Activated CD4-positive, alpha-beta T cell treated with anti-CD3 and anti-CD28 coated beads, Interleukin-2, amount 10 ng/mL, durations not matched to agents 24 days and 14 days (primary cell): Measurements from ENCODE around the gene KNG1. TPM values are rescaled to one million over a fixed set of nuclear protein-coding genes. Genes with fewer than 3 reads are reported as not detected.

Source experiments
- DNase-seq: peaks from one replicate; pipeline ENCODE4 v3.0.0; 2022
- H3K27ac Mint-ChIP-seq: one replicate; pipeline ENCODE4 v1.8.0; 2022; ENCODE audit warnings: mild to moderate bottlenecking, mixed read lengths
- H3K27me3 Mint-ChIP-seq: one replicate; pipeline ENCODE4 v1.8.0; 2022; ENCODE audit warnings: mixed read lengths
- H3K36me3 Mint-ChIP-seq: one replicate; pipeline ENCODE4 v1.8.0; 2022; ENCODE audit warnings: low read depth, mild to moderate bottlenecking, mixed read lengths
- H3K4me1 Mint-ChIP-seq: one replicate; pipeline ENCODE4 v1.8.0; 2021; ENCODE audit warnings: mixed read lengths
- H3K4me3 Mint-ChIP-seq: one replicate; pipeline ENCODE4 v1.8.0; 2022; ENCODE audit warnings: mild to moderate bottlenecking, moderate library complexity, mixed read lengths
- H3K9me3 Mint-ChIP-seq: one replicate; pipeline ENCODE4 v1.8.0; 2021; ENCODE audit warnings: mixed read lengths
- intact Hi-C: fragments of 100-400 bp; cut with micrococcal nuclease; formaldehyde crosslinking; loops from one replicate; pipeline ENCODE4 v1.15.1; 2023
- total RNA-seq: library from RNA; stranded (reverse); gene quantifications from 2 replicates; pipeline ENCODE4 v1.2.3, GENCODE V29; 2022

The KNG1 gene
- total RNA-seq, 1 donor from 2014 or later, result not detected

- Mint-ChIP-seq H3K27me3 (peaks cover 3% of the 10 kb centered on the region), H3K4me1 (peaks cover 9% of the 10 kb centered on the region), H3K36me3 (no peaks in the 10 kb centered on the region), H3K27ac (peak overlapping the region; percentile 97), H3K9me3 (no peaks in the 10 kb centered on the region), H3K4me3 (peak overlapping the region; percentile 90)
- peak; percentile 88 for DNase-seq
- intact Hi-C loops, result loop anchor here (1.0 to 5.0 kb wide), 2 partner anchors 10 to 34 kb away; partner anchors contain the start of genes EIF4A2 and RFC4
These were observed 55.7 kb downstream of the KNG1 start for GRCh38 chr3:186772701-186773417.

GRCh38 chr3:186775999-186776398 lies 58.8 kb downstream of the KNG1 start:
- H3K4me3 Mint-ChIP-seq, result no peak overlapping the region
- peaks cover 9% of the 10 kb centered on the region for H3K4me1 Mint-ChIP-seq
- DNase-seq, result no peak
- intact Hi-C loops, result no loop called here
- no peaks in the 10 kb centered on the region for H3K36me3 Mint-ChIP-seq
- H3K27ac Mint-ChIP-seq, result no peak overlapping the region
- H3K27me3 Mint-ChIP-seq, result peaks cover 3% of the 10 kb centered on the region
- H3K9me3 Mint-ChIP-seq, result no peaks in the 10 kb centered on the region

GRCh38 chr3:186779204-186779603 lies 62.0 kb downstream of the KNG1 start:
- H3K4me1 Mint-ChIP-seq, result peaks cover 11% of the 10 kb centered on the region
- no peak overlapping the region for H3K4me3 Mint-ChIP-seq
- H3K36me3 Mint-ChIP-seq, result peaks cover 12% of the 10 kb centered on the region
- intact Hi-C loops, result no loop called here
- H3K9me3 Mint-ChIP-seq, result peaks cover 4% of the 10 kb centered on the region
- peaks cover 6% of the 10 kb centered on the region for H3K27me3 Mint-ChIP-seq
- H3K27ac Mint-ChIP-seq, result no peak overlapping the region
- DNase-seq, result no peak

- intact Hi-C loops, result loop anchor here (1.0 to 10.0 kb wide), 8 partner anchors 10 to 846 kb away; partner anchors contain the start of genes AHSG, DNAJB11, RFC4 and ST6GAL1
- peak overlapping the region; percentile 100 for H3K4me3 Mint-ChIP-seq
- DNase-seq, result no peak
- H3K36me3 Mint-ChIP-seq, result peaks cover 45% of the 10 kb centered on the region
- H3K27me3 Mint-ChIP-seq, result peaks cover 3% of the 10 kb centered on the region
- peaks cover 6% of the 10 kb centered on the region for H3K9me3 Mint-ChIP-seq
- peak overlapping the region; percentile 100 for H3K27ac Mint-ChIP-seq
- peaks cover 31% of the 10 kb centered on the region for H3K4me1 Mint-ChIP-seq
These were observed 65.4 kb downstream of the KNG1 start for GRCh38 chr3:186782542-186783057.

GRCh38 chr3:186783058-186783730 lies 66.0 kb downstream of the KNG1 start, which contains the start of gene EIF4A2:
Gene EIF4A2, plus strand, starts transcription at chr3:186783577. Its CDS starts 34 bp downstream, at chr3:186783611.
- Mint-ChIP-seq H3K27me3 (peaks cover 3% of the 10 kb centered on the region), H3K4me1 (peaks cover 36% of the 10 kb centered on the region), H3K4me3 (peak within 1 kb of the TSS; percentile 100), H3K27ac (peak within 1 kb of the TSS; percentile 100), H3K36me3 (peaks cover 51% of the 10 kb centered on the region), H3K9me3 (peaks cover 6% of the 10 kb centered on the region)
- peak; percentile 97 for DNase-seq
- intact Hi-C loops, result loop anchor here (1.0 to 10.0 kb wide), 8 partner anchors 11 to 846 kb away; partner anchors contain the start of genes AHSG, DNAJB11, RFC4 and ST6GAL1

GRCh38 chr3:186783731-186784515 lies 66.8 kb downstream of the KNG1 start:
- peaks cover 3% of the 10 kb centered on the region for H3K27me3 Mint-ChIP-seq
- peaks cover 6% of the 10 kb centered on the region for H3K9me3 Mint-ChIP-seq
- H3K4me3 Mint-ChIP-seq, result peak overlapping the region; percentile 100
- H3K27ac Mint-ChIP-seq, result peak overlapping the region; percentile 100
- peak; percentile 95 for DNase-seq
- H3K36me3 Mint-ChIP-seq, result peaks cover 58% of the 10 kb centered on the region
- peaks cover 43% of the 10 kb centered on the region for H3K4me1 Mint-ChIP-seq
- intact Hi-C loops, result loop anchor here (1.0 to 10.0 kb wide), 8 partner anchors 12 to 847 kb away; partner anchors contain the start of genes AHSG, DNAJB11, RFC4 and ST6GAL1

- H3K36me3 Mint-ChIP-seq, result peaks cover 64% of the 10 kb centered on the region
- intact Hi-C loops, result loop anchor here (5.0 to 10.0 kb wide), 2 partner anchors 147 to 170 kb away; partner anchors contain the start of genes AHSG and ST6GAL1
- H3K9me3 Mint-ChIP-seq, result peaks cover 6% of the 10 kb centered on the region
- peak overlapping the region; percentile 100 for H3K27ac Mint-ChIP-seq
- H3K4me1 Mint-ChIP-seq, result peaks cover 48% of the 10 kb centered on the region
- H3K27me3 Mint-ChIP-seq, result peaks cover 3% of the 10 kb centered on the region
- peak overlapping the region; percentile 100 for H3K4me3 Mint-ChIP-seq
- DNase-seq, result no peak
These were observed 67.8 kb downstream of the KNG1 start for GRCh38 chr3:186784820-186785494.

- peaks cover 6% of the 10 kb centered on the region for H3K9me3 Mint-ChIP-seq
These were observed 68.4 kb downstream of the KNG1 start for GRCh38 chr3:186785495-186786018.

GRCh38 chr3:186786922-186787321 lies 69.8 kb downstream of the KNG1 start:
- H3K9me3 Mint-ChIP-seq, result peaks cover 6% of the 10 kb centered on the region
- H3K4me1 Mint-ChIP-seq, result peaks cover 52% of the 10 kb centered on the region
- peak overlapping the region; percentile 100 for H3K4me3 Mint-ChIP-seq
- peak overlapping the region; percentile 70 for H3K27ac Mint-ChIP-seq
- DNase-seq, result no peak
- H3K36me3 Mint-ChIP-seq, result peaks cover 76% of the 10 kb centered on the region
- intact Hi-C loops, result loop anchor here (10.0 kb wide), 1 partner anchor 172 kb away; the partner anchor contains the start of gene AHSG
- peaks cover 3% of the 10 kb centered on the region for H3K27me3 Mint-ChIP-seq

More at GRCh38 chr3:186785495-186786018, 68.4 kb downstream of the KNG1 start:
- Mint-ChIP-seq H3K4me1 (peaks cover 49% of the 10 kb centered on the region), H3K27ac (peak overlapping the region; percentile 100), H3K4me3 (peak overlapping the region; percentile 100), H3K27me3 (peaks cover 3% of the 10 kb centered on the region), H3K36me3 (peaks cover 70% of the 10 kb centered on the region)
- no peak for DNase-seq
- intact Hi-C loops, result loop anchor here (10.0 kb wide), 1 partner anchor 171 kb away; the partner anchor contains the start of gene AHSG

- Mint-ChIP-seq H3K27me3 (peaks cover 3% of the 10 kb centered on the region), H3K36me3 (peaks cover 81% of the 10 kb centered on the region), H3K9me3 (peaks cover 6% of the 10 kb centered on the region)
These were observed 70.7 kb downstream of the KNG1 start for GRCh38 chr3:186787642-186788481.

GRCh38 chr3:186788482-186789370 lies 71.6 kb downstream of the KNG1 start:
- H3K4me3 Mint-ChIP-seq, result peak overlapping the region; percentile 100
- H3K9me3 Mint-ChIP-seq, result peaks cover 4% of the 10 kb centered on the region

More at GRCh38 chr3:186787642-186788481, 70.7 kb downstream of the KNG1 start:
- H3K4me1 Mint-ChIP-seq, result peaks cover 45% of the 10 kb centered on the region
- no peak for DNase-seq
- intact Hi-C loops, result loop anchor here (10.0 kb wide), 1 partner anchor 173 kb away; the partner anchor contains the start of gene AHSG
- H3K4me3 Mint-ChIP-seq, result peak overlapping the region; percentile 100
- H3K27ac Mint-ChIP-seq, result peak overlapping the region; percentile 58

More at GRCh38 chr3:186788482-186789370, 71.6 kb downstream of the KNG1 start:
- Mint-ChIP-seq H3K4me1 (peaks cover 41% of the 10 kb centered on the region), H3K27me3 (no peaks in the 10 kb centered on the region), H3K36me3 (peaks cover 82% of the 10 kb centered on the region), H3K27ac (peak overlapping the region; percentile 76)
- DNase-seq, result no peak
- intact Hi-C loops, result loop anchor here (10.0 kb wide), 1 partner anchor 174 kb away; the partner anchor contains the start of gene AHSG
